H9 (cell line): Measurements from ENCODE around the gene PMF1. TPM values are rescaled to one million over a fixed set of nuclear protein-coding genes. Genes with fewer than 3 reads are reported as not detected.
A peak's percentile ranks its signal among the peaks of the same experiment; 100 is the strongest.

Experiments
- DNase-seq: peaks from one replicate; pipeline ENCODE4 v3.0.0-alpha.2; 2017
- H2AFZ ChIP-seq: one replicate; pipeline ENCODE4 v1.6.1; 2013; ENCODE audit warnings: mild to moderate bottlenecking, low read length, control low read depth, moderate library complexity
- H2AK5ac ChIP-seq: 2 replicates; pipeline ENCODE4 v1.6.1; 2013; ENCODE audit warnings: low read length, control low read depth, mixed read lengths; ENCODE audit not compliant: insufficient read length
- H2BK120ac ChIP-seq: one replicate; pipeline ENCODE4 v1.6.1; 2013; ENCODE audit warnings: low read depth, mild to moderate bottlenecking, low read length, control low read depth, inconsistent platforms; ENCODE audit not compliant: poor library complexity, severe bottlenecking
- H2BK12ac ChIP-seq: 2 replicates; pipeline ENCODE4 v1.6.1; 2013; ENCODE audit warnings: low read length, control low read depth, mixed read lengths, low read depth; ENCODE audit not compliant: insufficient read length
- H2BK15ac ChIP-seq: 2 replicates; pipeline ENCODE4 v1.6.1; 2013; ENCODE audit warnings: low read depth, low read length, control low read depth
- H2BK20ac ChIP-seq: one replicate; pipeline ENCODE4 v1.6.1; 2013; ENCODE audit warnings: low read depth, mild to moderate bottlenecking, low read length, control low read depth, inconsistent platforms; ENCODE audit not compliant: poor library complexity, severe bottlenecking
- H2BK5ac ChIP-seq: 2 replicates; pipeline ENCODE4 v1.6.1; 2013; ENCODE audit warnings: low read length, control low read depth, mixed read lengths; ENCODE audit not compliant: insufficient read length
- H3K14ac ChIP-seq: 2 replicates; pipeline ENCODE4 v1.6.1; 2013; ENCODE audit warnings: low read length, control low read depth; ENCODE audit not compliant: insufficient read depth
- H3K18ac ChIP-seq: 2 replicates; pipeline ENCODE4 v1.6.1; 2013; ENCODE audit warnings: low read depth, mild to moderate bottlenecking, mixed read lengths, low read length, control low read depth; ENCODE audit not compliant: insufficient read length
- H3K23ac ChIP-seq: 2 replicates; pipeline ENCODE4 v1.6.1; 2013; ENCODE audit warnings: low read length, control low read depth, mixed read lengths, low read depth; ENCODE audit not compliant: insufficient read length
- H3K23me2 ChIP-seq: 2 replicates; pipeline ENCODE4 v1.6.1; 2013; ENCODE audit warnings: low read depth, mild to moderate bottlenecking, mixed read lengths, low read length, control low read depth; ENCODE audit not compliant: insufficient read length, poor library complexity, severe bottlenecking
- H3K27ac ChIP-seq: 2 replicates; pipeline ENCODE4 v1.5.1; 2013; ENCODE audit warnings: low read length, control low read depth, mixed read lengths, low read depth; ENCODE audit not compliant: insufficient read length
- H3K27me3 ChIP-seq: 2 replicates; pipeline ENCODE4 v1.6.1; 2013; ENCODE audit warnings: low read length, control low read depth, inconsistent platforms; ENCODE audit not compliant: insufficient read depth
- H3K4ac ChIP-seq: 2 replicates; pipeline ENCODE4 v1.6.1; 2013; ENCODE audit warnings: low read depth, mild to moderate bottlenecking, control low read depth, inconsistent platforms, low read length, moderate library complexity
- H3K4me1 ChIP-seq: 2 replicates; pipeline ENCODE4 v1.6.1; 2013; ENCODE audit warnings: low read length, control low read depth, inconsistent platforms; ENCODE audit not compliant: insufficient read depth
- H3K4me2 ChIP-seq: 2 replicates; pipeline ENCODE4 v1.6.1; 2013; ENCODE audit warnings: low read length, control low read depth, mixed read lengths; ENCODE audit not compliant: insufficient read length, insufficient read depth
- H3K56ac ChIP-seq: 2 replicates; pipeline ENCODE4 v1.6.1; 2013; ENCODE audit warnings: low read depth, mild to moderate bottlenecking, mixed read lengths, low read length, control low read depth; ENCODE audit not compliant: insufficient read length
- H3K79me1 ChIP-seq: 2 replicates; pipeline ENCODE4 v1.6.1; 2013; ENCODE audit warnings: low read depth, mild to moderate bottlenecking, moderate library complexity, low read length, control low read depth, inconsistent platforms; ENCODE audit not compliant: insufficient read depth, poor library complexity, severe bottlenecking
- H3K79me2 ChIP-seq: 2 replicates; pipeline ENCODE4 v1.6.1; 2013; ENCODE audit warnings: low read length, control low read depth, inconsistent platforms; ENCODE audit not compliant: insufficient read depth
- H3K9ac ChIP-seq: 2 replicates; pipeline ENCODE4 v1.6.1; 2013; ENCODE audit warnings: low read length, control low read depth, mixed read lengths; ENCODE audit not compliant: insufficient read length; ENCODE audit errors: extremely low read depth
- H3K9me3 ChIP-seq: one replicate; pipeline ENCODE4 v1.6.1; 2013; ENCODE audit warnings: low read depth, low read length, inconsistent platforms; ENCODE audit not compliant: control insufficient read depth
- H3T11ph ChIP-seq: one replicate; pipeline ENCODE4 v1.6.1; 2013; ENCODE audit warnings: mild to moderate bottlenecking, low read length, control low read depth, inconsistent platforms
- H4K20me1 ChIP-seq: one replicate; pipeline ENCODE4 v1.6.1; 2013; ENCODE audit not compliant: control insufficient read depth, insufficient read length, insufficient read depth
- H4K5ac ChIP-seq: 2 replicates; pipeline ENCODE4 v1.6.1; 2013; ENCODE audit warnings: low read depth, mild to moderate bottlenecking, mixed read lengths, low read length, control low read depth; ENCODE audit not compliant: insufficient read length
- H4K8ac ChIP-seq: replicated peaks from 2 replicates; pipeline ENCODE4 v1.6.1; 2013; ENCODE audit warnings: low read length, control low read depth, mixed read lengths, low read depth; ENCODE audit not compliant: insufficient read length
- H4K91ac ChIP-seq: 2 replicates; pipeline ENCODE4 v1.6.1; 2013; ENCODE audit warnings: low read depth, mild to moderate bottlenecking, moderate library complexity, mixed read lengths, low read length, control low read depth; ENCODE audit not compliant: insufficient read length
- H3K27ac Mint-ChIP-seq, 3 experiments: 2 replicates in 2 of 3; 3 replicates in 1 of 3; pipeline ENCODE4 v1.8.0; 2020 to 2021; ENCODE audit warnings: mixed read lengths in 3 of 3, mild to moderate bottlenecking in 1 of 3, moderate library complexity in 1 of 3
- H3K27me3 Mint-ChIP-seq: 2 replicates; pipeline ENCODE4 v1.8.0; 2021; ENCODE audit warnings: low read depth, mild to moderate bottlenecking, moderate library complexity, mixed read lengths
- H3K36me3 Mint-ChIP-seq, 3 experiments: 2 replicates in 2 of 3; 3 replicates in 1 of 3; pipeline ENCODE4 v1.8.0; 2020 to 2021; ENCODE audit warnings: low read depth in 3 of 3, mixed read lengths in 3 of 3; ENCODE audit not compliant: insufficient read depth in 1 of 3
- H3K4me1 Mint-ChIP-seq, 2 experiments: 2 replicates each; pipeline ENCODE4 v1.8.0; 2020; ENCODE audit warnings: mixed read lengths in 2 of 2
- H3K4me3 Mint-ChIP-seq, 2 experiments: 2 replicates in 1 of 2; 3 replicates in 1 of 2; pipeline ENCODE4 v1.8.0; 2020 to 2021; ENCODE audit warnings: mild to moderate bottlenecking in 2 of 2, mixed read lengths in 2 of 2, moderate library complexity in 1 of 2
- H3K9me3 Mint-ChIP-seq, 2 experiments: 2 replicates in 1 of 2; 3 replicates in 1 of 2; pipeline ENCODE4 v1.8.0; 2020; ENCODE audit warnings: mild to moderate bottlenecking in 2 of 2, mixed read lengths in 2 of 2, moderate library complexity in 1 of 2
- WGBS: extraction: QIAGEN DNeasy Blood & Tissue Kit; methylation state at CpG from one replicate; pipeline ENCODE4 v1.1.7; 2013; ENCODE audit warnings: missing lambda C conversion rate, low lambda C conversion rate, mixed read lengths; ENCODE audit not compliant: insufficient read length; ENCODE audit errors: extremely low coverage; 5-methylcytosine and 5-hydroxymethylcytosine counted together
- total RNA-seq: library from RNA; stranded (reverse); gene quantifications from 2 replicates; pipeline ENCODE4 v1.2.1, GENCODE V29; 2021
- TF ChIP-seq, protein P1 (sequence below): fragments of 200-600 bp; sonication (generic); conservative IDR thresholded peaks from 3 replicates; pipeline ENCODE4 v1.8.0; 2021; ENCODE audit warnings: antibody characterized with exemption, mild to moderate bottlenecking

PMF1 gene
- total RNA-seq, 1 experiment from 2014 or later = 136 TPM

DNA sequence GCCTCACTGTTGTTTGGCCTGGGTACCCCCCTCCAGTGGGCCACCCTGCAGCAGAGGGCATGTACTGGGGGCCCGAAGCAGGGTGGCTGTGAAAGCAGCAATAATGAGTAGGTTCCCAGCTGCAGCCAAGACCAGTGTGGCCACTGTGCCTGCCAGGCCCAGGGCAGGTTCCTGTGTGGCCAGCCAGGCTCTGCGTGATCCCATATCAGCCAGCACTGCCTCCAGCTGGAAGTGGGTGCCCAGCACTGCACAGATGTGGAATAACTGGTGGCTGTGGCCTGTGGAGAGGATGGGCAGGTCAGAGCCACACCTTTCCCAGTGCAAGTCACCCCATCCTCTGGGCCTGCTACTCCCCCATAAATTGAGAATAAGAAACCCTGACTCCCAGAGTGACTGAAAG lies 31.3 kb downstream of the PMF1 start:
- Histone ChIP-seq H2AK5ac (no peak overlapping the region), H2AFZ (no peak overlapping the region), H2BK15ac (no peak overlapping the region), H3K23me2 (peaks cover 3% of the 10 kb centered on the region), H4K5ac (no peak overlapping the region), H4K8ac (no peak overlapping the region), H3K14ac (no peak overlapping the region), H3K9me3 (no peaks in the 10 kb centered on the region), H3K56ac (no peak overlapping the region), H2BK120ac (no peak overlapping the region), H4K91ac (no peak overlapping the region), H2BK5ac (no peak overlapping the region), H3K79me2 (no peaks in the 10 kb centered on the region), H3K79me1 (no peaks in the 10 kb centered on the region), H3K4ac (no peak overlapping the region), H3T11ph (no peak overlapping the region), H4K20me1 (no peaks in the 10 kb centered on the region), H3K4me2 (no peak overlapping the region), H3K4me1 (peaks cover 2% of the 10 kb centered on the region; the same call in 1 of the 2 replicates), H3K9ac (no peak overlapping the region), H2BK20ac (no peak overlapping the region), H3K27me3 (no peaks in the 10 kb centered on the region), H3K27ac (no peak overlapping the region), H3K23ac (no peak overlapping the region), H2BK12ac (no peak overlapping the region), H3K18ac (no peak overlapping the region)
- TF ChIP-seq, protein P1, sequence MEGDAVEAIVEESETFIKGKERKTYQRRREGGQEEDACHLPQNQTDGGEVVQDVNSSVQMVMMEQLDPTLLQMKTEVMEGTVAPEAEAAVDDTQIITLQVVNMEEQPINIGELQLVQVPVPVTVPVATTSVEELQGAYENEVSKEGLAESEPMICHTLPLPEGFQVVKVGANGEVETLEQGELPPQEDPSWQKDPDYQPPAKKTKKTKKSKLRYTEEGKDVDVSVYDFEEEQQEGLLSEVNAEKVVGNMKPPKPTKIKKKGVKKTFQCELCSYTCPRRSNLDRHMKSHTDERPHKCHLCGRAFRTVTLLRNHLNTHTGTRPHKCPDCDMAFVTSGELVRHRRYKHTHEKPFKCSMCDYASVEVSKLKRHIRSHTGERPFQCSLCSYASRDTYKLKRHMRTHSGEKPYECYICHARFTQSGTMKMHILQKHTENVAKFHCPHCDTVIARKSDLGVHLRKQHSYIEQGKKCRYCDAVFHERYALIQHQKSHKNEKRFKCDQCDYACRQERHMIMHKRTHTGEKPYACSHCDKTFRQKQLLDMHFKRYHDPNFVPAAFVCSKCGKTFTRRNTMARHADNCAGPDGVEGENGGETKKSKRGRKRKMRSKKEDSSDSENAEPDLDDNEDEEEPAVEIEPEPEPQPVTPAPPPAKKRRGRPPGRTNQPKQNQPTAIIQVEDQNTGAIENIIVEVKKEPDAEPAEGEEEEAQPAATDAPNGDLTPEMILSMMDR = no peak
- no peak overlapping the region for H3K4me3 Mint-ChIP-seq
- peaks cover 13 to 18% of the 10 kb centered on the region in 2 experiments for H3K4me1 Mint-ChIP-seq
- DNase-seq = no peak
- H3K9me3 Mint-ChIP-seq = no peaks in the 10 kb centered on the region
- 0 out of 7 replicates have a peak overlapping the region, but pooled peaks of 2 of the 3 experiments have one; percentile 71 to 86 for H3K27ac Mint-ChIP-seq
- H3K36me3 Mint-ChIP-seq = peaks cover 3 to 19% (median 12%) of the 10 kb centered on the region in 3 experiments; a peak in 5 of 7 replicates
- WGBS = no CpG with 5 or more reads among the region's 2 CpGs
- H3K27me3 Mint-ChIP-seq = peaks cover 4% of the 10 kb centered on the region; the same call in 1 of the 2 replicates
